Neuron (in vitro differentiated cells): ENCODE measurements around the gene SH3BP4.

Experiments
- H2AFZ ChIP-seq: one replicate; pipeline ENCODE4 v1.6.1; 2013; ENCODE audit warnings: low read depth, mild to moderate bottlenecking, inconsistent platforms, low read length, moderate library complexity
- H3K27me3 ChIP-seq: one replicate; pipeline ENCODE4 v1.6.1; 2013; ENCODE audit warnings: low read length; ENCODE audit not compliant: insufficient read depth
- H3K36me3 ChIP-seq: one replicate; pipeline ENCODE4 v1.6.1; 2013; ENCODE audit warnings: low read length; ENCODE audit not compliant: insufficient read depth
- H3K4me1 ChIP-seq: one replicate; pipeline ENCODE4 v1.6.1; 2013; ENCODE audit warnings: low read length; ENCODE audit not compliant: insufficient read depth
- H3K4me3 ChIP-seq: 2 replicates; pipeline ENCODE4 v1.5.1; 2013; ENCODE audit warnings: mild to moderate bottlenecking, low read length, moderate library complexity
- H3K9me3 ChIP-seq: one replicate; pipeline ENCODE4 v1.6.1; 2013; ENCODE audit warnings: low read length

The SH3BP4 gene

GRCh38 chr2:235030936-235031335, 79.1 kb downstream of the SH3BP4 start:
- no peak overlapping the region for H3K4me3 ChIP-seq

DNA sequence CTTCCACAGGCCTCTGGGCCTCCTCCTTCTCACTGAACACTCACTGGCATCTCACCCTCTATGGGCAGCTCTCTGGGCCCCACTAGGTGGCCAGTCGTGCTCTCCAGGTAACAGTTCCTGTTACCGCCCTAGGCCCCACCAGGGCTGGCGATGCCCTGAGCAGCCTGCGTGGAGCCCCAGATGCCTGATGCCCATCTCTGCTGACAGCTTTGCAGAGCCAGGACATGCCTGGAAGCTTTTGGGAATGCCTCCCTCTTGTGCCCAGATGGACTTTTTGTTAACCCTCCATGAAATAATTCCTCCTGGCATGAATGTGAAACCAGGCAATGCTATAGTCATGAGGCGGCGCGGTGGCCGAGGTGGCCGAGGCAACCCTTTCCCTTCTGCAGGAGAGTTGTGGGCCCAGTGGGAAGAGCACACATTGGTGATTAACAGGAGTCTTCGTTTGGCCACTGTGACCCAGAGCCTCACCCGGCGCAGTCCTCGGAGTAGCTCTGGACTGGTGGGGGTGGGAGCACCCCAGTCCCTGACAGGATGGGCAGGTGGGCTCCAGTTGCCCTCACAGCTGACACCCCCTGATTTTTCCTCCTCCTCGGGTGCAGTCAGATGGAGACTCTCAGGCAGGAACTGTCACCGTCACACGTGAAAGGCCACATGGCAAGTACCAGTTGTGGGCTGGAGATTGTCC, 80.0 kb downstream of the SH3BP4 start:
- Histone ChIP-seq H2AFZ (no peak overlapping the region), H3K4me3 (no peak overlapping the region), H3K36me3 (peaks cover 54% of the 10 kb centered on the region), H3K4me1 (no peaks in the 10 kb centered on the region), H3K27me3 (no peaks in the 10 kb centered on the region), H3K9me3 (peaks cover 18% of the 10 kb centered on the region)

More at GRCh38 chr2:235030936-235031335, 79.1 kb downstream of the SH3BP4 start:
- H3K9me3 ChIP-seq: peaks cover 21% of the 10 kb centered on the region
- no peak overlapping the region for H2AFZ ChIP-seq
- H3K27me3 ChIP-seq: no peaks in the 10 kb centered on the region
- peaks cover 48% of the 10 kb centered on the region for H3K36me3 ChIP-seq
- H3K4me1 ChIP-seq: no peaks in the 10 kb centered on the region

GRCh38 chr2:235032466-235032865, 80.6 kb downstream of the SH3BP4 start:
- H3K27me3 ChIP-seq: no peaks in the 10 kb centered on the region
- no peaks in the 10 kb centered on the region for H3K4me1 ChIP-seq
- no peak overlapping the region for H3K4me3 ChIP-seq
- peaks cover 16% of the 10 kb centered on the region for H3K9me3 ChIP-seq
- H3K36me3 ChIP-seq: peaks cover 59% of the 10 kb centered on the region
- no peak overlapping the region for H2AFZ ChIP-seq

DNA sequence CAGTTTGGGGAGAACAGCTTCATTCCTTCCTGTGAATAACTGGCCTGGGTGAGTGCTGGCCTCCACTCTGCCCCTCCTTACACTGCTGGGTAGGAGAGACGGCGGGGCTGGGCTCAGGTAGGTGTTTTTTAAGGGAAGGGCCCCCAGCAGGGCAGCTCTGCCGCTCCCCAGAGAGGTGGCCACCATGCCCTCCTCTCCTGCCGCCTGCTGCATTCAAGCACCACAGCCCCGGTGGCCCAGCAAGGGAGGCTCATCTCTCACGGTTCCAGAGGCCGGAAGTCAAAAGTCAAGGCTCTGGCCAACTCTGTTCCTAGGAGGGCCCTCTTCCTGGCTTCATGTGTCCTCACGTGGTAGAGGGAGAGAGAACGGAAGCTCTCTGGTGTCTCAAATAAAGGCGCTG, 81.1 kb downstream of the SH3BP4 start:
- no peaks in the 10 kb centered on the region for H3K4me1 ChIP-seq
- H2AFZ ChIP-seq: no peak overlapping the region
- no peak overlapping the region for H3K4me3 ChIP-seq
- H3K36me3 ChIP-seq: peaks cover 61% of the 10 kb centered on the region
- no peaks in the 10 kb centered on the region for H3K27me3 ChIP-seq
- peaks cover 14% of the 10 kb centered on the region for H3K9me3 ChIP-seq

DNA sequence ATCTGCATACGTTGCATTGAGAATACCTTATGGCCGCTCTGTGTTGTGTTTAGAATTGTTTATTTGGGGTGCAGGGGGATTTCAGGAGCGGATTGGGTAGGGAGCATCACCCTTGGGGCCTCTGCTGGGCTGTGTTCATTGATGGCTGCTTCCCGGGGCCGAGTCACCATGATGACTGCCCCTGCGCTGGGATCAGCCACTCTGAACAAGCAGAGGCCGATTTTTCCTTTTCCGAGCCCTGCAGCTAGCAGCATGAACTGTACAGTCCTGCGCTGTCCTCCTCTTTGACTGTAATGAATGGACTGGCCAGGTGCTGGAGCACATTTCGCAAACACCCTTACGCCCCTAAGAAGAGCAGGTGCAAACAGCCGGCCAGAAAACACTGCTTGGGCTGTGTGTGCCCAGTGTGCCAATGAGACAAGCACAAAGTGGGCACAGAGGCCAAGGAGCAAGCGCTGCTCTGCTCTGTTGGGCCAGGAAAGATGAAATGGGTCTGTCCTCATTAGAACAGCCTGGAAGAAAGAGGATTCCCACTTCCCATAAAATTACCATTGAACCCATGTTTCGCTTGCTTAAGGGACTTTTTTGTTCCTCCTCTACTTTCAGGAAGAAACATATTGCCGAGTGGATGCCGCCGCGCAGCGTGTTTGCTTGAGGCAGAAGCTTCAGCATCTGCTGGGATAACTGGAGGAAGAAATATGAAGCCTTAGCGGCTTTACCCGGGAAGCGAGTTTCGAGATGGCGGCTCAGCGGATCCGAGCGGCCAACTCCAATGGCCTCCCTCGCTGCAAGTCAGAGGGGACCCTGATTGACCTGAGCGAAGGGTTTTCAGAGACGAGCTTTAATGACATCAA, 82.7 kb downstream of the SH3BP4 start:
- H3K4me3 ChIP-seq: no peak overlapping the region
- H2AFZ ChIP-seq: no peak overlapping the region
- peaks cover 2% of the 10 kb centered on the region for H3K9me3 ChIP-seq
- peaks cover 69% of the 10 kb centered on the region for H3K36me3 ChIP-seq
- no peaks in the 10 kb centered on the region for H3K27me3 ChIP-seq
- no peaks in the 10 kb centered on the region for H3K4me1 ChIP-seq

- peaks cover 86% of the 10 kb centered on the region for H3K36me3 ChIP-seq
- H2AFZ ChIP-seq: no peak overlapping the region
- no peaks in the 10 kb centered on the region for H3K27me3 ChIP-seq
- H3K4me1 ChIP-seq: no peaks in the 10 kb centered on the region
- H3K4me3 ChIP-seq: no peak overlapping the region
- H3K9me3 ChIP-seq: peaks cover 5% of the 10 kb centered on the region
Measured at GRCh38 chr2:235037604-235038166, 85.9 kb downstream of the SH3BP4 start.

- Histone ChIP-seq H3K4me3 (no peak overlapping the region), H3K9me3 (peaks cover 6% of the 10 kb centered on the region), H3K4me1 (no peaks in the 10 kb centered on the region), H3K27me3 (no peaks in the 10 kb centered on the region), H3K36me3 (peaks cover 86% of the 10 kb centered on the region), H2AFZ (no peak overlapping the region)
Measured at GRCh38 chr2:235041221-235041917, 89.6 kb downstream of the SH3BP4 start.

GRCh38 chr2:235041918-235042575, 90.2 kb downstream of the SH3BP4 start:
- Histone ChIP-seq H3K4me3 (no peak overlapping the region), H3K9me3 (peaks cover 6% of the 10 kb centered on the region), H3K36me3 (peaks cover 88% of the 10 kb centered on the region), H3K27me3 (no peaks in the 10 kb centered on the region), H2AFZ (no peak overlapping the region), H3K4me1 (no peaks in the 10 kb centered on the region)

- Histone ChIP-seq H2AFZ (no peak overlapping the region), H3K4me1 (no peaks in the 10 kb centered on the region), H3K36me3 (peaks cover 88% of the 10 kb centered on the region), H3K27me3 (no peaks in the 10 kb centered on the region), H3K9me3 (peaks cover 6% of the 10 kb centered on the region), H3K4me3 (no peak overlapping the region)
Measured at GRCh38 chr2:235042576-235043515, 91.0 kb downstream of the SH3BP4 start.

- Histone ChIP-seq H3K4me3 (no peak overlapping the region), H3K9me3 (peaks cover 6% of the 10 kb centered on the region), H3K4me1 (no peaks in the 10 kb centered on the region), H3K27me3 (no peaks in the 10 kb centered on the region), H3K36me3 (peaks cover 89% of the 10 kb centered on the region), H2AFZ (no peak overlapping the region)
Measured at GRCh38 chr2:235043762-235044500, 92.1 kb downstream of the SH3BP4 start.

GRCh38 chr2:235044501-235045271, 92.9 kb downstream of the SH3BP4 start:
- Histone ChIP-seq H3K36me3 (peaks cover 89% of the 10 kb centered on the region), H3K4me1 (no peaks in the 10 kb centered on the region), H3K4me3 (no peak overlapping the region), H3K9me3 (peaks cover 8% of the 10 kb centered on the region), H3K27me3 (no peaks in the 10 kb centered on the region), H2AFZ (no peak overlapping the region)
